A549 (cell line): ENCODE measurements around the gene TMTC2. TPM values are rescaled to one million over a fixed set of nuclear protein-coding genes. Genes with fewer than 3 reads are reported as not detected.

ENCODE experiments used
- ATAC-seq, 2 experiments: fragments of 200-7000 bp in 1 of 2; fragments of >200 bp in 1 of 2; cut with Nextera tagmentation in 1 of 2; cut with Tn5 transposase in 1 of 2; 3 replicates each; pipeline versions ENCODE4 v1.8.0 to v1.9.1; 2018 to 2020; ENCODE audit warnings: mild to moderate bottlenecking in 1 of 2, moderate library complexity in 1 of 2
- CTCF ChIA-PET: fragments of 300-600 bp; sonication (Branson Sonifier 250); formaldehyde crosslinking; extraction: SDS; loops from one replicate; lab custom pipeline; 2021; ENCODE audit warnings: antibody characterized with exemption, inconsistent platforms; lab: Yijun Ruan, JAX
- POLR2A ChIA-PET: fragments of 350-600 bp; formaldehyde crosslinking; extraction: SDS; loops from one replicate; lab custom pipeline; 2021; ENCODE audit warnings: antibody characterized with exemption, inconsistent platforms; lab: Yijun Ruan, JAX
- DNase-seq, 2 experiments: peaks; one replicate each; pipeline versions ENCODE4 v3.0.0 to v3.0.0-alpha.2; 2011 to 2016; ENCODE audit warnings: low read depth in 1 of 2, low spot score in 1 of 2
- FAIRE-seq: peaks from 2 replicates; lab custom pipeline; 2011; peaks lifted over from hg19 to GRCh38; lab: Jason Lieb, UNC
- H3K27ac ChIP-seq, 2 experiments: fragments of >200 bp; sonication (Bioruptor Twin); formaldehyde crosslinking; 3 replicates each; pipeline ENCODE4 v1.5.1; 2016 to 2017
- H3K4me1 ChIP-seq: fragments of >200 bp; sonication (Bioruptor Twin); formaldehyde crosslinking; 3 replicates; pipeline ENCODE4 v1.6.1; 2016
- H3K4me2 ChIP-seq: fragments of >200 bp; sonication (Bioruptor Twin); formaldehyde crosslinking; 3 replicates; pipeline ENCODE4 v1.6.1; 2016
- H3K4me3 ChIP-seq: fragments of >200 bp; sonication (Bioruptor Twin); formaldehyde crosslinking; 3 replicates; pipeline ENCODE4 v1.5.1; 2016
- H3K9me3 ChIP-seq: fragments of >200 bp; sonication (Bioruptor Twin); formaldehyde crosslinking; 3 replicates; pipeline ENCODE4 v1.6.1; 2016
- CBX2 ChIP-seq: fragments of 200-600 bp; sonication (generic); IDR thresholded peaks from 2 replicates; pipeline ENCODE4 v1.6.1; 2016; ENCODE audit warnings: low read depth, mild to moderate bottlenecking, borderline replicate concordance
- CEBPB ChIP-seq, 2 experiments: fragments of >200 bp in 1 of 2; sonication (Bioruptor Twin) in 1 of 2; formaldehyde crosslinking in 1 of 2; IDR thresholded peaks; 2 replicates each; pipeline ENCODE4 v1.6.1; 2012 to 2016
- EHMT2 ChIP-seq: fragments of 200-600 bp; sonication (generic); IDR thresholded peaks from 2 replicates; pipeline ENCODE4 v1.6.1; 2016; ENCODE audit warnings: antibody characterized with exemption, low read depth, mild to moderate bottlenecking, moderate library complexity
- FOXS1 ChIP-seq: fragments of 250-450 bp; sonication (Bioruptor Pico); IDR thresholded peaks from 2 replicates; pipeline ENCODE4 v1.5.0; 2020; ENCODE audit warnings: mild to moderate bottlenecking, moderate library complexity
- GATA3 ChIP-seq: IDR thresholded peaks from 2 replicates; pipeline ENCODE4 v1.6.1; 2012; ENCODE audit warnings: borderline replicate concordance
- HEYL ChIP-seq: fragments of 250-450 bp; sonication (Bioruptor Pico); IDR thresholded peaks from 2 replicates; pipeline ENCODE4 v1.8.0; 2021; ENCODE audit warnings: mild to moderate bottlenecking, moderate library complexity
- JUNB ChIP-seq: fragments of >200 bp; sonication (Bioruptor Twin); formaldehyde crosslinking; IDR thresholded peaks from 2 replicates; pipeline ENCODE4 v1.6.1; 2016
- MYC ChIP-seq: IDR thresholded peaks from 2 replicates; pipeline ENCODE4 v1.6.1; 2012; ENCODE audit warnings: mild to moderate bottlenecking, inconsistent platforms, low read length, improper control_type of control experiment, borderline replicate concordance
- NR3C1 ChIP-seq: fragments of >200 bp; sonication (Bioruptor Twin); formaldehyde crosslinking; IDR thresholded peaks from 3 replicates; pipeline ENCODE4 v1.6.1; 2017
- POLR2A ChIP-seq: IDR thresholded peaks from 2 replicates; pipeline ENCODE4 v1.6.1; 2012; ENCODE audit warnings: mild to moderate bottlenecking, low read length
- RAD21 ChIP-seq, 2 experiments: fragments of >200 bp in 1 of 2; sonication (Bioruptor Twin) in 1 of 2; formaldehyde crosslinking in 1 of 2; IDR thresholded peaks in 1 of 2; conservative IDR thresholded peaks in 1 of 2; 2 replicates in 1 of 2; 3 replicates in 1 of 2; pipeline ENCODE4 v1.6.1; 2012 to 2018; ENCODE audit warnings: inconsistent platforms in 1 of 2
- RNF2 ChIP-seq: fragments of 200-600 bp; sonication (generic); IDR thresholded peaks from 2 replicates; pipeline ENCODE4 v1.6.1; 2016; ENCODE audit warnings: low read depth, mild to moderate bottlenecking, antibody characterized with exemption, moderate library complexity, borderline replicate concordance
- SREBF2 ChIP-seq: fragments of 450-650 bp; IDR thresholded peaks from 2 replicates; pipeline ENCODE4 v1.6.1; 2014; ENCODE audit warnings: mild to moderate bottlenecking, moderate library complexity
- WGBS: methylation state at CpG from one replicate; pipeline ENCODE4 v1.1.6; 2017; ENCODE audit errors: missing lambda C conversion rate; 5-methylcytosine and 5-hydroxymethylcytosine counted together
- polyA plus RNA-seq, 4 experiments: library from polyadenylated mRNA; depleted of rRNA in 3 of 4; stranded (reverse); fragments of >200 nt; fragmentation: RNase III in 1 of 4; extraction: RNeasy Plus Mini Kit Qiagen cat#74134 plus additional on column Dnase treatment in 1 of 4; gene quantifications; 2 replicates in 3 of 4; 3 replicates in 1 of 4; pipeline ENCODE4 v1.2.3, GENCODE V29; 2011 to 2017
- TF ChIP-seq, protein P1 (sequence below): fragments of >200 bp; sonication (Bioruptor Twin); formaldehyde crosslinking; IDR thresholded peaks from 2 replicates; pipeline ENCODE4 v1.6.1; 2016
- TF ChIP-seq, protein P2 (sequence below): fragments of 450-650 bp; IDR thresholded peaks from 2 replicates; pipeline ENCODE4 v1.6.1; 2014; ENCODE audit warnings: antibody characterized with exemption
- TF ChIP-seq, protein P3 (sequence below): fragments of >200 bp; sonication (Bioruptor Twin); formaldehyde crosslinking; IDR thresholded peaks from 3 replicates; pipeline ENCODE4 v1.5.1; 2016
- TF ChIP-seq, protein P4 (sequence below): fragments of 250-450 bp; sonication (Bioruptor Pico); IDR thresholded peaks from 2 replicates; pipeline ENCODE4 v1.5.0; 2020; ENCODE audit warnings: low read depth, mild to moderate bottlenecking, moderate library complexity
- TF ChIP-seq, protein P5 (sequence below): IDR thresholded peaks from 2 replicates; pipeline ENCODE4 v1.6.1; 2012

Gene TMTC2
- polyA plus RNA-seq, 2 of the 4 experiments (the other 2 are of a cell fraction), result 1.8 to 5.3 TPM

DNA sequence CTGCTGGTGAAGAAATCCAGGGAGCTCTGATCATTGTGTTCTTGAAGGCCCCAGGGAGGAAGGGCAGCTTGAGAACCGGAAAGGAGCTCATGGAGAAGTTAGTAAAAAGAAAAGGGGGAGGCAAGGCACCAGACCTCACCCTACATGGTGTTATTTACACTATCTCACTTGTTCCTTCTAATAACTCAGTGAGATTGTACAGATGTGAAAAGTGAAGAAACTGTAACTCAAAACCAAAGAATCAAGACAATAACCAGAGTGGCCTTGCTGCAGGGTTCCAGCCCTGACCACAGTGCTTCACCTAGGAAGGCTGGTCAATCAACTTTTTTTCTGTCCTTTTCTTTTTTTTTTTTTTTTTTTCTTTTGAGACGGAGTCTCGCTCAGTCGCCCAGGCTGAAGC is 353.6 kb downstream of the TMTC2 start:
- H3K4me3 ChIP-seq, result no peak overlapping the region
- TF ChIP-seq SREBF2 (no peak), CEBPB (IDR thresholded peaks at IDR 0.05) (no peak), MYC (no peak), HEYL (no peak)
- TF ChIP-seq, protein P1, sequence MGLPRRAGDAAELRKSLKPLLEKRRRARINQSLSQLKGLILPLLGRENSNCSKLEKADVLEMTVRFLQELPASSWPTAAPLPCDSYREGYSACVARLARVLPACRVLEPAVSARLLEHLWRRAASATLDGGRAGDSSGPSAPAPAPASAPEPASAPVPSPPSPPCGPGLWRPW, result no peak
- TF ChIP-seq, all 56 proteins: peak for 0
- ChIA-PET CTCF (no interaction called here), POLR2A (no interaction called here)
- Histone ChIP-seq H3K4me1 (no peaks in the 10 kb centered on the region), H3K9me3 (no peaks in the 10 kb centered on the region), H3K27ac (no peak overlapping the region), H3K4me2 (no peak overlapping the region)
- 76% methylated on average over 4 of the region's 4 CpGs for WGBS
- DNase-seq (no peak), ATAC-seq (no peak), FAIRE-seq (no peak)

DNA sequence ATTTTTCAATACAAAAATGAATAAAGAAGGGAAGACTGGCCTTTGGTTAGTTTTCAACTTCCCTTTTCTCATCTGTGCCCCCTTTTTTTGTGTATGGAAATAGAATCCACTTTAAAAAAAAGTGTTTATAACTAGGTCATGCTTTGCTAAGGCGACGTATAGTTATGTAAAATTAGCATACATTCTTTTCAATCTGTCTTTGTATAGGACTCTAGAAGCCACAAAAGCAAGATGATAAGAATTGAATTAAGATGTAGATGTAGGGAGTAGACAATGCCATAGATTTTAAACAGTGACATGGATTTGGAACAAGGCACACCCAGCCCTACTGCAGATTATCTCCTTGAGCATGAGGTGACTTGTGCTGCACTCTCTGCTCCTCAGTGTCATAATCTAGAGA is 354.3 kb downstream of the TMTC2 start:
- DNase-seq, result no peak
- TF ChIP-seq EHMT2 (no peak), FOXS1 (no peak), RNF2 (no peak), HEYL (no peak), NR3C1 (no peak), POLR2A (no peak)
- TF ChIP-seq, protein P2, sequence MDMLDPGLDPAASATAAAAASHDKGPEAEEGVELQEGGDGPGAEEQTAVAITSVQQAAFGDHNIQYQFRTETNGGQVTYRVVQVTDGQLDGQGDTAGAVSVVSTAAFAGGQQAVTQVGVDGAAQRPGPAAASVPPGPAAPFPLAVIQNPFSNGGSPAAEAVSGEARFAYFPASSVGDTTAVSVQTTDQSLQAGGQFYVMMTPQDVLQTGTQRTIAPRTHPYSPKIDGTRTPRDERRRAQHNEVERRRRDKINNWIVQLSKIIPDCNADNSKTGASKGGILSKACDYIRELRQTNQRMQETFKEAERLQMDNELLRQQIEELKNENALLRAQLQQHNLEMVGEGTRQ, result no peak
- TF ChIP-seq, protein P3, sequence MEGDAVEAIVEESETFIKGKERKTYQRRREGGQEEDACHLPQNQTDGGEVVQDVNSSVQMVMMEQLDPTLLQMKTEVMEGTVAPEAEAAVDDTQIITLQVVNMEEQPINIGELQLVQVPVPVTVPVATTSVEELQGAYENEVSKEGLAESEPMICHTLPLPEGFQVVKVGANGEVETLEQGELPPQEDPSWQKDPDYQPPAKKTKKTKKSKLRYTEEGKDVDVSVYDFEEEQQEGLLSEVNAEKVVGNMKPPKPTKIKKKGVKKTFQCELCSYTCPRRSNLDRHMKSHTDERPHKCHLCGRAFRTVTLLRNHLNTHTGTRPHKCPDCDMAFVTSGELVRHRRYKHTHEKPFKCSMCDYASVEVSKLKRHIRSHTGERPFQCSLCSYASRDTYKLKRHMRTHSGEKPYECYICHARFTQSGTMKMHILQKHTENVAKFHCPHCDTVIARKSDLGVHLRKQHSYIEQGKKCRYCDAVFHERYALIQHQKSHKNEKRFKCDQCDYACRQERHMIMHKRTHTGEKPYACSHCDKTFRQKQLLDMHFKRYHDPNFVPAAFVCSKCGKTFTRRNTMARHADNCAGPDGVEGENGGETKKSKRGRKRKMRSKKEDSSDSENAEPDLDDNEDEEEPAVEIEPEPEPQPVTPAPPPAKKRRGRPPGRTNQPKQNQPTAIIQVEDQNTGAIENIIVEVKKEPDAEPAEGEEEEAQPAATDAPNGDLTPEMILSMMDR, result no peak
- TF ChIP-seq, protein P4, sequence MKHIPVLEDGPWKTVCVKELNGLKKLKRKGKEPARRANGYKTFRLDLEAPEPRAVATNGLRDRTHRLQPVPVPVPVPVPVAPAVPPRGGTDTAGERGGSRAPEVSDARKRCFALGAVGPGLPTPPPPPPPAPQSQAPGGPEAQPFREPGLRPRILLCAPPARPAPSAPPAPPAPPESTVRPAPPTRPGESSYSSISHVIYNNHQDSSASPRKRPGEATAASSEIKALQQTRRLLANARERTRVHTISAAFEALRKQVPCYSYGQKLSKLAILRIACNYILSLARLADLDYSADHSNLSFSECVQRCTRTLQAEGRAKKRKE (CRISPR knock-in tag), result no peak
- ATAC-seq, result no peak
- 94% methylated on average over 2 of the region's 2 CpGs for WGBS
- Histone ChIP-seq H3K9me3 (no peaks in the 10 kb centered on the region), H3K4me2 (no peak overlapping the region), H3K4me3 (no peak overlapping the region), H3K4me1 (no peaks in the 10 kb centered on the region), H3K27ac (no peak overlapping the region)
- POLR2A ChIA-PET, result no interaction called here
- FAIRE-seq, result no peak
- CTCF ChIA-PET, result no interaction called here

DNA sequence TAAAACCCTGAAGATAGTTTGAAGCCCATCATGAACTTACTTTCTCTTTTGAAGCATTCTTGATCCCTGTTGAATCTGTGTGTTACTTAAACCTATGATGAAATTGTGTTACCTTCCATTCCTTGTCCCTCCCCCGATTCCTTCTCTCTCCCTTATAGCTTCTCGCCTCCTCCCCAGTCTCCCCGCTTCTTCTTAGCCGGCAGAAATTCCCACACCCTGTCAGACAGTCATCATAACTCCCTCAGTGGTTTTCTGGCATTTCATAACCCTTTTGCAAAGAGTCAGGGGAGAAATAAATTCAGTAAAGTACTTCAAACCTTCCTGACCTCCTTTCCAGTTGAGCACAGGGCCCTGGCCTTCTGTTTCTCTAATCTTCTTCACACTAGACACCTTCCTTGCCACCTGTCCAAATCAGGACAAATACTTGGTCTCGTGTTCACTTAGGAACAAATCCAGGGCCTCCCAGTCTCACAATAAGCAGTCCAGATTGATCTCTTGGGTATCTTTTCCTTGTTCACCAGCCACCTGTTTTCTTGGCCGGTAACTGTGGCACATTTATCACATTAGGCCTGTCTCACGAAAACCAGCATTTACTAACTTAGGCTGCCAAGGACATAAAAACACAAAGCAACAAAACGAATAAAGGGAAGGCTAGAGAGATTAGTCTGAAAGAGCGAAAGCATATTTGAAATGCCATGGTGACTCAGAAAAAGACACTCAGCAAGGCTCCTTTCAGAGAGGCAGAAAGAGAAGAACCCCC is 355.9 kb downstream of the TMTC2 start:
- Histone ChIP-seq H3K27ac (no peak overlapping the region), H3K4me3 (no peak overlapping the region), H3K9me3 (no peaks in the 10 kb centered on the region), H3K4me2 (no peak overlapping the region)
- CTCF ChIA-PET, result no interaction called here
- no peak for TF ChIP-seq CEBPB (IDR thresholded peaks at IDR 0.05)
- TF ChIP-seq RAD21 (conservative IDR thresholded peaks at IDR 0.05 in 1 of 2, IDR thresholded peaks at IDR 0.05 in 1 of 2), result no peak
- TF ChIP-seq NR3C1, result no peak
- TF ChIP-seq, protein P5, sequence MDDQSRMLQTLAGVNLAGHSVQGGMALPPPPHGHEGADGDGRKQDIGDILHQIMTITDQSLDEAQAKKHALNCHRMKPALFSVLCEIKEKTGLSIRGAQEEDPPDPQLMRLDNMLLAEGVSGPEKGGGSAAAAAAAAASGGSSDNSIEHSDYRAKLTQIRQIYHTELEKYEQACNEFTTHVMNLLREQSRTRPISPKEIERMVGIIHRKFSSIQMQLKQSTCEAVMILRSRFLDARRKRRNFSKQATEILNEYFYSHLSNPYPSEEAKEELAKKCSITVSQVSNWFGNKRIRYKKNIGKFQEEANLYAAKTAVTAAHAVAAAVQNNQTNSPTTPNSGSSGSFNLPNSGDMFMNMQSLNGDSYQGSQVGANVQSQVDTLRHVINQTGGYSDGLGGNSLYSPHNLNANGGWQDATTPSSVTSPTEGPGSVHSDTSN, result no peak
- TF ChIP-seq CBX2, result no peak
- TF ChIP-seq JUNB, result no peak
- TF ChIP-seq MYC, result no peak
- no peak for TF ChIP-seq SREBF2
- no peak for TF ChIP-seq GATA3
- TF ChIP-seq, protein P3, result no peak
- TF ChIP-seq, all 56 proteins: peak for 0
- FAIRE-seq (no peak), ATAC-seq (no peak), DNase-seq (no peak)
- POLR2A ChIA-PET, result no interaction called here
- WGBS, result 70% methylated on average over 9 of the region's 9 CpGs
- H3K4me1 ChIP-seq, result no peaks in the 10 kb centered on the region
